NOMO-1 (cell line): ENCODE results near the gene RAB27A.
"Not testable (repeated sequence)": the region's sequence is repeated elsewhere in the genome, so short reads cannot be mapped to it uniquely, and the experiment has no call there.

Experiments
- DNase-seq, 2 experiments: peaks; one replicate each; lab custom pipeline; 2025; ENCODE audit not compliant: unreplicated experiment in 2 of 2; lab: John Stamatoyannopoulos, UW

Gene RAB27A

GRCh38 chr15:55253580-55253979, 36.0 kb downstream of the RAB27A start:
- peak in 1 of 2 experiments; percentile 59 for DNase-seq

DNA sequence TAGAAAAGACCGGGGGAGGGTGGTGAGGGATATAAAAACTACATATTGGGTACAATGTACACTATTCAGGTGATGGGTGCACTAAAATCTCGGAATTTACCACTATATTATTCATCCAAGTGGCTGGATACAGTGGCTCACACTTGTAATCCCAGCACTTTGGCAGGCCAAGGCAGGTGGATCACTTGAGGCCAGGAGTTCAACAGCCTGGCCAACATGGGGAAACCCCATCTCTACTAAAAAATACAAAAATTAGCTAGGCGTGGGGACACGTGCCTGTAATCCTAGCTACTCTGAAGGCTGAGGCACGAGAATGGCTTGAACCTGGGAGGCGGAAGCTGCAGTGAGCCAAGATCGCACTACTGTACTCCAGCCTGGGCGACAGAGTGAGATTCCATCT, 37.4 kb downstream of the RAB27A start:
- not testable (repeated sequence) for DNase-seq

- peak; percentile 65 to 76 for DNase-seq
Observed at GRCh38 chr15:55250941-55251340, 38.7 kb downstream of the RAB27A start.

DNA sequence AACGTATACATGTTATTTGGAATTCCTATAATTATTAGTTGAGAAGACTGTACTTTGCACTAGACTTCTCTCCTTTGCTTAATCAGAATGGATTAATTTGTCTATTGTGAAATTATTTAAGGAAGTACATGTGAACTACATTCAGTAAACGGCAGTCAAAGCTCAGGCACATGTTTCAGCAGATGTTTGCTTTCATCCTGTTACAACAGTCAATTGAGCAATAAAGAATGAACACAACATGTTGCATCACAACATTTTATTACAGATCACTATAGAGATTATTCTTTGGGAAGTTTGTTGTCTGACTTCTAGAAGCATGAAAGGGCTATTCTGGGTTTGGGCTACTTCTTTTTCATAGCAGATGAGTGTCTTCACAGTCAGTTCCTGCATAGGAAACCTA, 39.2 kb downstream of the RAB27A start:
- DNase-seq = peak; percentile 81 to 97

DNA sequence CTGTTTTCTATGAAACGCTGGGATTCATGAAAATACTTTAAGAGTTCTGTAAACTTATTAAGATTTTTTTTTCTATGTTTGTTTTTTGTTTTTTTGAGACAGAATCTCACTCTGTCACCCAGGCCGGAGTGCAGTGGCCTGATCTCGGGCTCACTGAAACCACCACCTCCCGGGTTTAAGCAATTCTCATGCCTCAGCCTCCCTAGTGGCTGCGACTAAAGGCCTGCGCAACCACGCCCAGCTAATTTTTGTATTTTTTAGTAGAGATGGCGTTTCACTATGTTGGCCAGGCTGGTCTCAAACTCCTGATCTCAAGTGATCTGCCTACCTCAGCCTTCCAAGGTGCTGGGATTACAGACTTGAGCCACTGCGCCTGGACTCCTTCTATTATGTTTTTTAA, 39.7 kb downstream of the RAB27A start:
- DNase-seq = not testable (repeated sequence)

- no peak for DNase-seq
Observed at GRCh38 chr15:55248895-55249294, 40.7 kb downstream of the RAB27A start.

DNA sequence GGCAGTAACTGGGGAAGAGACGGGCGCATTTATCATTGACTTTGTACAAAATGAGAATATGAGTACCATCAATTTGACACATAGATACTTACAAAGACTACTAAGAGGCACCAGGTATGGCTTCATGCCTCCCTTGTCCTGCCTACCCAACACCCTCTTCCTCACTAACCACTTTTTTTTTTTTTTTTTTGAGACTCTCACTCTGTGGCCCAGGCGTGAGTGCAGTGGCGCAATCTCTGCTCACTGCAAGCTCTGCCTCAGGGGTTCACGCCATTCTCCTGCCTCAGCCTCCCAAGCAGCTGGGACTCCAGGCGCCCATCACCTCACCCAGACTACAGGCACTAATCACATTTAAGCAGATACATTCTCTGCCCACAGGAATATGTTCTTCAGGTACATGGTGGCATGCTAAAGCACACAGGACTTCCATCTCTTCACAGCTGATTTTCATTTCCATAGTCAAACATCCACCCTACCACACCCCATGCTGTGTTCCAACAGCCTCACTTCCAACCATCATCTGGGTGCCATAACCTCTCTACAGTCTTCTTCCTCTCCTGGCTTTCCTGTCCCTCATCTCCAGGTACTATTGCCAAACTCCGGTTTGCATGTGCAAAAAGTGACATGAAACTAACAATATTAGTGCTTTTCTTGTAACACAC, 41.7 kb downstream of the RAB27A start:
- DNase-seq = peak; percentile 32 to 52

DNA sequence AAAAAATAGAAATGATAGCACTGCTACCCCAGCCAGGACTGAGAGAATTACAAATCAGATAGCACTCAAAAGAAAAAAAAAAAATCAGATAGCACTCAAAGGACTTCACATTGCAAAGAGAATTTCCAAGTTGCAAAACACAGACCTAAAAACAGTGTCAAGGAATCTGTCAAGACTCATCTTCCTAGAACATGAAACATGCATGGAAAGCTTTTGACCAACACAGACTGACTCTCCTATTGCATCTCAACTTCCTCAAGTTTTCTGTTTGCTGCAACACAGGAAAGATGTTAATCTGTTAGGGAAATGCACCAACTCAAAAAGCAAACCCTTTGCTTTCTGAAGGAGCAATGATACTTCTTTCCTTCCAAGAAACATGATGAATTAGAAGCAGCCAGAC, 42.3 kb downstream of the RAB27A start:
- DNase-seq = peak in 1 of 2 experiments; percentile 52

DNA sequence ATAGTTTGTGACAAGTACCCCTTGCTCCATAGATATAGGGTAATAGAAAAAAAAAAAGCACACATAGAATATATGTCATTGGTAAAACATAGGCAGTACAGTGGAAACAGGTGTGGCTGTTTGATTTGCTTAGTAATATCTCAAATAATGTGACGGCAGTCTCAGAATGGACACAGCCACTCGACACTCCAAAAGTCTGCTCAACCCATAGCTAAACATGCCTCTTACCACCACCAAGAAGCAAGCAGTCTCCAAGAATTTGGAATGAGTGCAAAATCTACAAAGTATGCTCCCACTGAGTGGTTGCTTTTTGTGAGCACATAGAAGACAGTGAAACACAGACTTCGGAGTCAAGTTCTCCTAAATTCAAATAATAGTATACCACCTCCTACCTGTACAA, 43.0 kb downstream of the RAB27A start:
- no peak for DNase-seq

DNA sequence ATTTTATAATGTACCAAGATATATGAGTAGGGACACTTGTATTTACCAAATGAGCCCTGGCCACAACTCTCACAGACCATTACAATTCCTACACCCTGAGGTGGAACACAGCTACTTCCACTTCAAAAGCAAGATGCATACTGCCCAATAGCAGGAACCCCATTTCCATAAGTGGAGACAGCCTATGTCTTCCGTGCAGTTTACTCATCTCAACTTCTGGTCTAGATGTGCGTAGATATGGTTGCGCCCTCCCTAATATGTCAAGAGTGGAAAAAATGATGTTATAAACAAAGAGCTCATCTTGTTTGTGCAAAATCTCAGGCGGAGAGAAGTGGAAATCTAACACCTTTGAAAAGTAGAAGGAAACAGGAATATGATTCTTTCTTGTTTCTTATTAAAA, 44.6 kb downstream of the RAB27A start:
- DNase-seq = no peak

DNA sequence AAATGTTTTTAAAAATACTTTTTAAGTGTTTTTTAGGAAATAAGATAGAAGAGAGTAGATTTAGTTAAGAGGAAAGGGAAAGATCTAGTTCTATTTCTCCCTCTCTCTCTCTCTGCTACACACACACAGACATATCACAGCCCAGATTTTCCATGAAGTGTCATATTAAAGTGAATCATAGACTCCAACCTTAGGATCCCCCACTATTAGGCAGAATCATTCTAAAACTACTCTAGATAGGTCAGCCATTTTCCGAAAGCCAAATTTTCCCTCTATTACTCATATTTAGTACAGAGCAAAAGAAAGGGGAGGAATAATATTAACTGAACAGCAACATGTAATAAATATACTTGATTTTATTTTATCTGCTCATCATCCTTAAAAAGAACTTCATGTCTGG, 47.7 kb downstream of the RAB27A start:
- DNase-seq = no peak

GRCh38 chr15:55241186-55241585, 48.4 kb downstream of the RAB27A start:
- no peak for DNase-seq

GRCh38 chr15:55240125-55240760, 49.4 kb downstream of the RAB27A start:
- DNase-seq = no peak

DNA sequence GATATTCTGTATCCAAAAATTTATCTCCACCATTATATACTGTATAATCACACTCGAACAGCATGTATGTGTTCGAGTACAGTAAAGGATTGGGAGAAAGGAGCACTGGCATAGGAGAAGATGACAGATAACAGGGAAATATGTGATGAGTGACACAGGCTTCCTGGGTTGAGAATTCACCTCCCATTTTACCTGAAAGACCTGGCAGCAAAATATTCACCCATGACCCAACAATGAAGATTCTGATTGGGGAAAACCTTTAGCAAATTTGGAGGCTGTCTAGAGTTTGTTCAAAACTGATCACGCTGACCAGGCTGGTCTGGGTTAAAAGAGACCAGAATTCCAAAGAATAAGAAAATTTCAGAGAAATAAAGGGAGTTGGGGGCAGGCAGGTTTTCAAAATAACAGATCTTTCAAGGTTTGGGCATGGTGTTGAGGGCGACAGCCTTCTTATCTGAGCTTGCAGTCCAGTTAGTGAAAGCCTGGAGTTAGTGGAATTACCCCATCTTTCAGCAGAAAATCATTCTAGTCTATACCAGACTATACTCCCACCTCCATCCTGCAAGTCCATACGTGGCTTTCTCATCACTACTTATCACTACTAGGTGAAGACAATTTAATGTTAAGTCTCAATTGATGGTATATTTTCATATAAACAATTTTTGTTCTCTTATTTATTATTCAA, 50.0 kb downstream of the RAB27A start:
- DNase-seq = no peak

DNA sequence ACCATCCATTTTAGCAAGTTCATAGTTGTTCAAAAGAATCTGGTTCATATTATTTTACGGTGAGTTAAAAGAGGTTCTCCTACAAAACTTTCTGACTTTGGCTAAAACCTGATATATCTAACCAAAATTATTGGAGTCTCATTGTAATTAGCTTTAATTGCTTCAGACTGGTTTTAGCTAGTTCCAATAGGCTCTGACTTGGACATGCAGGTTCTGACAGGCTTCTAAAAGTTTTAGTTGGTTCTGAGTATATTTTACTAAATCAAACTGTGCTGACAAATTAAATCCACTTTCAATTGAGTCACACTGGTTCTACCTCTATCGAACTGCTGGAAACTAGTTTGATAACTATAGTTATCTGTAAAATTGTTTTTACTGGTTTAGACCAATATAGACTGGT, 50.7 kb downstream of the RAB27A start:
- DNase-seq = no peak

DNA sequence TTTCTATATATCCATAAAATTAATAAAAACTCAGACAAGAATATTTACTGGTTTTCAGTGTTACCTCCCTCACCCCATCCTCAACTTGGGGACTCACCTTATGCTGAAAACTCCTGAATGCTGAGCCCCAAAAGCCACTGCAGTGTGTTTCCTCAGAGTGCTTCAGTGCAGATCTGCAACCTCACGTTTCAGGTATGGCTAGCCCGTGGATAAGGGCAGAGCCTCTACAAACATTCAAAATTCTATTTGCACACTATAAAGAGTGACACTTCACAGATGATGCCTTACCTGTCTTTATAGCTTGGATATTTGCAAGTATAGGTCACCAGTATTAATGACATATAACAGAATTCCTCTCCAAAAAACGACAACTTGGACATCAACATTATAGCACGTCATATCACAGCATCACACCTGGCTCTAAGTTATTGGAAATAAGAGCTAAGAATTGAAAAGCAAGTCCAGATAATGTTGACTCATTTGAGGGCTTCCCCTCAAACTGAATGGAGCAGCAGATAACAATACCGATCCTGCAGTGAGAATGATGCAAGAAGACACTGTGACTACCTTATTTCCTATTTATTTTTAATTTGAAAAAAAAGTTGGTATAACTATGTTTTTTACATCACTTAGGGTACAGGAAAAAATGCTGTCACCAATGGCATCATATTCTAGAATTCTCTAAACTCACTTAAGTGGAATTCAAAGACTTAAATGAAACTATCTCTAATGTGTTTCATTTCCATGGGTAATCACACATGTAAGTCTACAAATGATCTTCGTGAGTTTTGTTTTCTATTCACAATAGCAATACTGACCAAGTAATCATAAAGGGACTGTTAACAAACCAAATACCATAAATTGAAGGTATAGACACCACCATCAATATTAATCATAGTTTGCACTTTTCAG, 52.1 kb downstream of the RAB27A start:
- DNase-seq = no peak

- DNase-seq = no peak
Observed at GRCh38 chr15:55235546-55236036, 54.0 kb downstream of the RAB27A start.

GRCh38 chr15:55234800-55235104, 54.9 kb downstream of the RAB27A start:
- no peak for DNase-seq

DNA sequence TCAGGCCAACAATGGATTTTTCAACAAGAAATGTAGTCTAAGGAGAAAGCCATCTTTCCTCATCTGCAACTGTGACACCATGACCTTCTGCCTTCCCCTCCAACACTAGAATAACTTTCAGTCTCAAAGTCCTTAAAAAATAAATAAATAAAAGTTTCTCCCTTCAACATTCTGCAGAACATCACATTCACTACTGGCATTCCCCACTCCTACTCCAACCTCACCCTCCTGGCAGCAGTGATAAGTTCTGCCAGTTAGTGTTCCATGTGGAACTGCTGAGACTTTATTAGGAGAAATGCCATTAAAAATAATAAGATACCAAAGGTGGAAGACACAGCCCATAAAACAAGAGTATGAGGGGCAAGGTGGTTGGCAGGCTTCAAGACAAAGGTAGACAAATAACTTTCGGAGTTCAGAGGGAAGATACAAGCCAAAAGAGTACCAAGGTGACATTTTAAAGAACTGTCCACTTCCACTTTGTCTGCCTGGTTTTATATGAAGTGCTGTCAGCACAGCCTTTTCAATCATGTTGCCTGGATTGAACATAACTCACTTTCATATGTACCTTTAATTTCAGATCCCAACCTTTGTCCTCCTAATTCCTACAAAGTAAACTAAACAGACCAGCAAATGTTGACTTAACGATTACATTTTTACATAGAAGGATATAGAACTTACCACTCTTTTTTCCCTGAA, 55.4 kb downstream of the RAB27A start:
- no peak for DNase-seq

- DNase-seq = no peak
Observed at GRCh38 chr15:55231455-55231854, 58.2 kb downstream of the RAB27A start.
